GM12872 (cell line): ENCODE measurements around the gene DOCK1.

Source experiments
- TF ChIP-seq, protein P1 (sequence below): IDR thresholded peaks from 3 replicates; pipeline ENCODE4 v1.5.1; 2011; ENCODE audit warnings: low read depth, mild to moderate bottlenecking, low read length, moderate library complexity; ENCODE audit not compliant: insufficient read depth

Gene DOCK1

DNA sequence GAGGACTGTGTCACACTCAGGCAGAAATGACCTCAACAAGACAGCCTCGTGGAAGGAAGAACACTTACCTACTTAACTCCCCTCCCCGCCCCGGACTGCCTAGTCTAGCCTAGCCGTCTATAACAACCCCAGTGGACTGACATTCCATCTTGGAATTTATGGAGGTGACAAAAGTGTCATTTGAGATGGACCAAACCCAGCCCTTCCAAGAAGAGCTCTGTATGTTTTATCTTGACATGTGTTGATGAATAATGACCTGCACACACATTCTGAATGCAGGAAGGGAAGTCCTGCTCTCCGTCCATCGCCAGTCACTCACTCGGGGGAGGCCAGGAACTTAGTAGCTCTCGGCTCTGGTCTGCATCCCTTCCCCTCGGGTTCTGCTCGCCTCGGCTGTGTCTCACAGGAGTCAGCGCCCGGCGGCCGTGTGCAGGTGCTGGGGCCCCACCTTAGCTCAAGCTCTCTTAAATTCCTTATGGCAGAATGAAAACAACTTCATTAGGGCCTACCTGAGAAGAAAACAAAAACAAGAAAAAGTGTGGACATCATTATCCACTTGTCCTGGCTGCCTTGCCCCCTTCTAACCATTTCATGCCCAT is 503.0 kb downstream of the DOCK1 start:
- TF ChIP-seq, protein P1, sequence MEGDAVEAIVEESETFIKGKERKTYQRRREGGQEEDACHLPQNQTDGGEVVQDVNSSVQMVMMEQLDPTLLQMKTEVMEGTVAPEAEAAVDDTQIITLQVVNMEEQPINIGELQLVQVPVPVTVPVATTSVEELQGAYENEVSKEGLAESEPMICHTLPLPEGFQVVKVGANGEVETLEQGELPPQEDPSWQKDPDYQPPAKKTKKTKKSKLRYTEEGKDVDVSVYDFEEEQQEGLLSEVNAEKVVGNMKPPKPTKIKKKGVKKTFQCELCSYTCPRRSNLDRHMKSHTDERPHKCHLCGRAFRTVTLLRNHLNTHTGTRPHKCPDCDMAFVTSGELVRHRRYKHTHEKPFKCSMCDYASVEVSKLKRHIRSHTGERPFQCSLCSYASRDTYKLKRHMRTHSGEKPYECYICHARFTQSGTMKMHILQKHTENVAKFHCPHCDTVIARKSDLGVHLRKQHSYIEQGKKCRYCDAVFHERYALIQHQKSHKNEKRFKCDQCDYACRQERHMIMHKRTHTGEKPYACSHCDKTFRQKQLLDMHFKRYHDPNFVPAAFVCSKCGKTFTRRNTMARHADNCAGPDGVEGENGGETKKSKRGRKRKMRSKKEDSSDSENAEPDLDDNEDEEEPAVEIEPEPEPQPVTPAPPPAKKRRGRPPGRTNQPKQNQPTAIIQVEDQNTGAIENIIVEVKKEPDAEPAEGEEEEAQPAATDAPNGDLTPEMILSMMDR, result no peak

DNA sequence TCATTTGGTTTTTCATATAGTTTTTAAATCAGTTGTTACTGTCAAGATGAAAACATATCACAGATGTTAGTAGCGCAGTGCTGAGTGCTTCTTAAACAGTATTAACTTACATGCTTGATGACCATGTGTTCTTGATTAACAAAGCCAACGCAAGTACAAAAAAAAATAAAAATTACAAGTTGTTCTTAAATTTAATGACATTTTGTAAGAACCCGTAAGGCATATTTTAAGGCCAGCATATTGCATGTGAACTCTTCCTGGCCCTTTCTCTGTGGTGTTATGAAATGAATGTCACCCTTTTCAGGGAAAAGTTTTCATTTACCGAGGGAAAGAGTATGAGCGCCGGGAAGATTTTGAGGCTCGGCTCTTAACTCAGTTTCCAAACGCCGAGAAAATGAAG is 503.5 kb downstream of the DOCK1 start:
- TF ChIP-seq, protein P1, result no peak

DNA sequence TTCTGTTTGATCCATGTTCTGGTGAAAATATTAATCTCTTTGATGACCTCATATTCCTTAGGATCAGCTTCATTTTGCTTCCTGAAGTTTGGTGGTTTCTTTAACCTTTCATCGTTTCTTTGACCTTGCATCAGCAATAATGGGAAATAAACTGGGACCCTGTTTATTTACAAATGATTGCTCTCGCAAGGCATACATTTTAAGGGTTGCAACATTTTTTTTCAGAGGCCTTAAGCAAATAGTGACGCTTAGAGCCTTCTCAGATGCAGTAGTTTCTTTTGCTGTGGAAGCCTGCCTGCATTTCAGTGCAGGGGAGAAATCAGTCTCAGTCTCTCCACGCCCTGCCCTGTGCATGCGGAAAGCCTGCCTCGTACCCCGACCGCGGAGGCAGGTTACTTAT is 504.8 kb downstream of the DOCK1 start:
- TF ChIP-seq, protein P1, result no peak

DNA sequence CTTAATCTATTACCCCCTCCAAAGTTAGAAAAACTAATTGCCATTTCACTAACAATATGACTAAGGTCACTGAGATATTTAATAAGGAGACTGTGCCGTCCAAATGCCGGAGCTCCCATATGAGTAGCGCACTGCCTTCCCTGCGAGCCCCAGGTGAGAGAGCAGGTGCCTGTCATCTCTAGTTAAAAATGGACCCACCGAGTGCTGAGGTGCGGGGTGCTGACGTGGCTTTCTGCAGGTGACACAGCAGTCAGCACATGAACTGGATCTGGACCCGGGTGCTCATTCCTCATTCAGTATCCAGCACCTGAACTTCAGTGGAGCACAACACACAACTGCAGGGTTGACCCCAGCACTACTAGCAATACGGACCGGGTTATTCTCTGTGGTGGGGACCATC is 505.8 kb downstream of the DOCK1 start:
- TF ChIP-seq, protein P1, result no peak

DNA sequence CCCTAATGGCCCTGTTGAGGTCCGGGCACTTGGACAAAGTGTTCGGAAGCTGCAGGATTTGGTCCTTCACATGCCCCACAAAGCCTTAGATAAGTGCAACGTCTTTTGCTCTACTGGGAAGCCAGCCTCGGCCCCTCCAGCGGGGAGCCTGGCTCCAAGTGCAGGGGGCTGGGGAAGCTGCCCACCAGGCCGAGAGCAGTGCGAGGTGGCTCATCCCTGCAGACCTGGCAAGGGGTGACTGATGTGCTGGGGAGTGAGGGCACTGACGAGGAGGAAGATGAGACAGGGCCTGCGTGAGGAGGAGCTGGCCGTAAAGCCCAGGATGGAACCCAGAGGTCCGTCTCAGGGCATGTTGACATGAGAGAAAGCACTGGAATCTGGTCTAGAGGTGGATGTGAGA is 508.1 kb downstream of the DOCK1 start:
- TF ChIP-seq, protein P1, result no peak

DNA sequence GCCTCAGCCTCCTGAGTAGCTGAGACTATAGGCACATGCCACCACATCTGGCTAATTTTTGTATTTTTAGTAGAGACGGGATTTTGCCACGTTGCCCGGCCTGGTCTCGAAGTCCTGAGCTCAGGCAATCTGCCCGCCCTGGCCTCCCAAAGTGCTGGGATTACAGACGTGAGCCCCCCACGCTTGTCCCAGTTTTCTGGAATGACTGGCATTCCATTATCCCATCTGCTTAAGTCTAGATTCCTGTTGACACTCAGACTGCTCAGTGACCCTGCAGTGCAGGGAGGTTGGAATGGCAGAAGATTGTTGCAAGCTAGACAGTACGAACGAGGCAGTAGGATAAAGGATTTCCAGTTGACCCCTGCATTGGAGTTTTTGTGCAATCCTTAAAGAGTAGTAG is 508.8 kb downstream of the DOCK1 start:
- TF ChIP-seq, protein P1, result no peak

DNA sequence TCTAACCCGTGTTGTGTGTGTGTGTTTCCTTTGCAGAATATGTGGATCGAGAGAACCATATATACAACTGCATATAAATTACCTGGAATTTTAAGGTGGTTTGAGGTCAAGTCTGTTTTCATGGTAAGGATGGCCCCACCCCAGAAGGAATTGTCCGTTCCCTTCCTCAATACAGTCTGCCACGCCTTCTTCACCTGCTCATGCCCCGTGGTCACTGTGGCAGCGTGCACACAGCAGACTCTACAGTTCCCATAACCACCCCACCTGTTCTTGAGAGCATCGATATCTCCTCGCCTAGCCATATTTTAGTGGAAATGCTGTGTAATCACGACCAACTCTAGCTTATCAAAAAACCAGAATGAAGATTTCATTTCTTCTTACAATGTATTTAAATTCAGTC is 509.9 kb downstream of the DOCK1 start:
- TF ChIP-seq, protein P1, result no peak
